HFF-Myc (cell line): ENCODE measurements around the gene TMEM208.

Source experiments
- DNase-seq: peaks from one replicate; pipeline ENCODE4 v3.0.0-alpha.2; 2011; ENCODE audit warnings: low read depth; ENCODE audit errors: extremely low read depth
- H3K4me3 ChIP-seq: replicated peaks from 2 replicates; pipeline ENCODE4 v1.5.1; 2011; ENCODE audit warnings: low read depth, mild to moderate bottlenecking, control low read depth, low read length
- TF ChIP-seq, protein P1 (sequence below): IDR thresholded peaks from 2 replicates; pipeline ENCODE4 v1.5.1; 2012; ENCODE audit warnings: mild to moderate bottlenecking, low read depth, low read length, control low read depth; ENCODE audit errors: missing control alignments

TMEM208 gene

DNA sequence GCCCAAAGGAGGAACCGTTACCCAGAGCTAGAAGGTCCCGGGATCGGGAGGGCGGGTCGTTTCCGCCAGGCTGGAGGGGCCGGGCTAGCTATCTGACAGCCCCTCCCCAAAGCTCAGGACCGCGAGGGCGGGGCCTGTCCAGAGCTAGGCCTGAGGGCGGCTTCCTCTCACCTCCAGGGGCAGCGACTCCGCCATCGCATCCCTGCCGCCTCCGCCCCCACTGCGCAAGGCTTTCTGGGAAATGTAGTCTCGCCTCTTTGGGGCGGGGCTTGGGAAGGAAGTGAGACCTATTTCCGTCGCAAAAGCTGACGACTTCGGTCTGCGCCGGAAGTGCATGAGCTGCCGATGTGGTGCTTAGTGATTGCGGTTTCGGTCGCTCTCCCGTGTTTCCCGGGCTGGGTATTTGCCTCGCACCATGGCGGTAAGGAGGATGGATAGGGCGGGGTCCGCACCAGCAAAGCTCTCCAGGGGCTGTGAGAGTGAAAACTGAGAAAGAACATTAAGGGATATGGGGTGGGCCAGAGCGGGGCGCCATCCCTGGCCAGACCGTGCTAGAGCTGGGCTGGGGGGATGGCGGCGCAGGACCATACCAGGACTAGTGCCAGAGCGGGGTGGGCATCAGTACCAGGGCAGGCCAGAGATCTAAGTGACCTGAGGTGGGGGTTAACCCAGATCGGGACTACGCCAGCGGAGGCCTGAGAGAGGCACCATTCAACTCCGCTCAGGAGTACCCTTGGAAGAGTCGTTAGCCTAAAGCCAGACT, at the start of gene TMEM208:
TMEM208 (plus strand) TSS at position 327 of the 763 bp plus-strand sequence; CDS start at position 416, 89 bp downstream.
- peak; percentile 95 for DNase-seq
- H3K4me3 ChIP-seq = peak within 1 kb of the TSS; percentile 100
- TF ChIP-seq, protein P1, sequence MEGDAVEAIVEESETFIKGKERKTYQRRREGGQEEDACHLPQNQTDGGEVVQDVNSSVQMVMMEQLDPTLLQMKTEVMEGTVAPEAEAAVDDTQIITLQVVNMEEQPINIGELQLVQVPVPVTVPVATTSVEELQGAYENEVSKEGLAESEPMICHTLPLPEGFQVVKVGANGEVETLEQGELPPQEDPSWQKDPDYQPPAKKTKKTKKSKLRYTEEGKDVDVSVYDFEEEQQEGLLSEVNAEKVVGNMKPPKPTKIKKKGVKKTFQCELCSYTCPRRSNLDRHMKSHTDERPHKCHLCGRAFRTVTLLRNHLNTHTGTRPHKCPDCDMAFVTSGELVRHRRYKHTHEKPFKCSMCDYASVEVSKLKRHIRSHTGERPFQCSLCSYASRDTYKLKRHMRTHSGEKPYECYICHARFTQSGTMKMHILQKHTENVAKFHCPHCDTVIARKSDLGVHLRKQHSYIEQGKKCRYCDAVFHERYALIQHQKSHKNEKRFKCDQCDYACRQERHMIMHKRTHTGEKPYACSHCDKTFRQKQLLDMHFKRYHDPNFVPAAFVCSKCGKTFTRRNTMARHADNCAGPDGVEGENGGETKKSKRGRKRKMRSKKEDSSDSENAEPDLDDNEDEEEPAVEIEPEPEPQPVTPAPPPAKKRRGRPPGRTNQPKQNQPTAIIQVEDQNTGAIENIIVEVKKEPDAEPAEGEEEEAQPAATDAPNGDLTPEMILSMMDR = no peak

DNA sequence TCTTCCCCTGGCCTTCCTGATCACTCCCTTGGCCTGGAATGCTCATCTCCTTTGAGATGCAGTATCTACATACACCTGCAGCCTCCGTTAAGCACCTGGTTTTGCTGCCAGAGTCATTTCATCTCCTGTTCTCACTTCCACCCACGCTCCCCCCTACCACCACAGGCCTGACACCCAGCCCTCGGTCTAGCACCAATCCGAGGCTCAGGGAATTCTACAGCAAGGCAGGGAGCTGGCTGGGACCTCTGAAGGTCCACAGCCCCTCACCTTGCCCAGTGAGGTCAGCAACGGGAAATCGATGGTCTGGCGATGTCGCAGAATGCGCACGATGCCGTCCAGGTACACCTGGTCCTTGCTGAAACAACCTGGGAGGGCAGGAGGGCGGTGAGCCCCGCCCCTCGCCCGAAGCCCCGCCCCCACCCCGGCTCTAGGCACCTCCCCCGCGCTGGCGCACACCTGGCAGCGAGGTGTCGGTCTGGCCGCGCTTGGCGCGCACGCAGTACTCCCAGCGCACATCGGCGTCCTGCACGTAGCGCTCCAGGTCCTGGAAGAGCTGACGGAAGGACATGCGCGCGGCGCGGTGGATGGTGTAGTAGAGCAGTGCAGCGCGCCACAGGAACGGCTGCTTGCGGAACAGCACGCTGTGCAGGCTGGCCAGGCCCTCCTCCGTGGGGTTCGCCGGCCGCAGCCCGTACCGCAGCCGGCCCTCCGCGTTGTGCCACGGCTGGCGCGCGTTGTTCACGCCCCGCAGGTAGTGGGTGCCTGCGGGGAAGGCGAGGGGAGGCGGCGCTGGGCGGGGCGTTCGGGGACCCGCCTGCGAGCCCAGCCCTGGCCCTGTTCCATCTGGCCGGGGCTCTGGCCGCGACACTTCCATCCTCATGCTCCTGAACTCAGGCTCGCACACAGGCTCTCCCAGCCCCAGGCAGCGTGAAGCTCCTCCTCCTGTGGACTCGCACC, 48.9 kb upstream of the TMEM208 start:
- no peak for DNase-seq
- H3K4me3 ChIP-seq = peak overlapping the region; percentile 15
- TF ChIP-seq, protein P1 = no peak

DNA sequence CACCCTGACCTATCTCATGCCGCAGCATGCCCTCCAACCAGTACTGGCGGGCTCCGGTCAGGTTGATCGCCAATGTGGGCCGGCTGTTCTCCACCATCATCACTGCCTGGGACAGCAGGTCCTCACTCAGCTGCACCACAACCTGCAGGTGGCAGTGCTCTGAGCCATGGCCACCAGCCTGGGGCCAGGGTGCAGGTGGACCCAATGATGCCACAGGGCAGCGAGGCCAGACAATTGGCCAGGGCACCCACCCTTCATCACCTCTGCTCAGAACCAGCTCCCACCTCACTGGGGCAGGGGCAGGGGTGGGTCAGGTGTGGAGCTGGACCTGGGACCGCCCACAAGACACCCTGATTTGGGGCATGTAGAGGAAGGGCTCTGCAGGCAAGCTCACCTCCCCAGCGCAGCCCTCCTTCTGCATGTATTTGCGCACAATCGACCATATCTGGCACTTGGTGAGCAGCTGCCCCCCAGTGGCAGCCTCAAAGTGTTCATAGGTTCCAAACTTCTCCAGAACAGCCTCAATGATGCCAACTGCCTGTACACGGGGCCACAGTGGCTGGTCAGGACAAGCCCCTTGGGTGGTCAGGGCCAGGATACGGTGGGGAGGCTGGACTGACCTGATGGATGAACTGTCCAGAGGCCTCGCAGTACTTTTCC, 47.4 kb upstream of the TMEM208 start:
- TF ChIP-seq, protein P1 = peak; percentile 20
- H3K4me3 ChIP-seq = no peak overlapping the region
- no peak for DNase-seq

DNA sequence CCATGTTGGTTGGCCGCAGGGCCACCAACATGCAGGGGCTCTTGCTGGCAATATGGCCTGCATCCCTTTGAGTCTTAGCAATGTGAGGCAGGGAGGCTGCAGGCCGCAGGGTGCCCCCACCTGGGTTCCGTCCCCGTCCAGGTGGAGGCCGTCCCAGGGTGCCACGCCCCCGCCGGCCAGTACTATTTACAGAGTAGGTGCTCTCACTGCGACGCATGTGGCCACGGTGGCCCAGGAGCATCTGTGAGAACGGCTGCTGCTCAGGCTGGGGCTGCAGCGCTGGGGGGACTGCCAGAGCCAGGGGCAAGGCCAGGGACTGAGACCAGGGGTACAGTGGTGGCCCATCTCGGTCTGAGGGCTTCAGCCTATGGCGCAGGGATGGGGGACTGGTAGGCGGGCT, 46.8 kb upstream of the TMEM208 start:
- TF ChIP-seq, protein P1 = no peak
- DNase-seq = no peak
- no peak overlapping the region for H3K4me3 ChIP-seq

DNA sequence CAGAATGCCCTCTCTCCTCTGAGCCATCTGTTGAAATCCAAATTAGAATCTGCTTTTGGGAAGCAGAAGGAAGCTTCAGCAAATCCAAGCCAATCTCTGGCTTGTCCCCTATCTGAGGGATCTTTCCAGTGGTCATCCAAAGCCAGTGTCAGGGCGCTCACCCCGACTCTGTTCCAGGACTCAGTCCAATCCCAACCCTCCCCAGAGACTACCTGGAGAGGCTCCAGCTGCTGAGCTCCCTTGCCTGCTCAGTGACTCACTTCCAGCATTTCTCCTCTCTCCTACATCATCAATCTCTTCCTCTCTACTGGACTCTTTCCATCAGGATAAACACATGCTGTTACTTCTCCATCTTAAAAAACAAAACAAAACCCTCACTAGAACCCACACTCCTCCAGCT, 45.6 kb upstream of the TMEM208 start:
- no peak for DNase-seq
- H3K4me3 ChIP-seq = no peak overlapping the region

DNA sequence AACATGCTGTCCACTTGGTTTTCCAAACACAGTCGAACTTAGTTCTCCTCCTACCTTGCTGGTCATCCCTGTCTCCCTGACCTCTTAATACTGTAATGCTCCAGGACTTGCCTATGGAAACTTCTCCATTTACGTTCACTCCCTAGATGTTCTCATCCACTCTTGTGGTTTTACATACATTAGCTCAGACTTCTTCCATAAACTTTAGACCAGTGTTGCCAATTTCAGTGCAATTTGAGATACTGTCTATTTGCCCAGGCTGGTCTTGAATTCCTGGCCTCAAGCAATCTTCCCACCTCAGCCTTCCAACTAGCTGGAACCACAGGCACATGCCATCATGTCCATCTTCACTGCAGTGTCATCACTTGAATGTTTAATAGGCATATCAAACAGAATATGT, 44.6 kb upstream of the TMEM208 start:
- TF ChIP-seq, protein P1 = no peak
- DNase-seq = no peak
- peak overlapping the region; percentile 45 for H3K4me3 ChIP-seq

More for the DNA sequence above, 45.6 kb upstream of the TMEM208 start:
- TF ChIP-seq, protein P1 = no peak
